HG03565 (cell line): ENCODE data around the gene ADAMTSL4.
"Not testable (repeated sequence)": the region's sequence is repeated elsewhere in the genome, so short reads cannot be mapped to it uniquely, and the experiment has no call there.

Experiments
- ATAC-seq: cut with Tn5 transposase; IDR thresholded peaks from one replicate; pipeline ENCODE4 v1.9.1; 2021; ENCODE audit warnings: mild to moderate bottlenecking, moderate library complexity; ENCODE audit not compliant: unreplicated experiment

Gene ADAMTSL4

DNA sequence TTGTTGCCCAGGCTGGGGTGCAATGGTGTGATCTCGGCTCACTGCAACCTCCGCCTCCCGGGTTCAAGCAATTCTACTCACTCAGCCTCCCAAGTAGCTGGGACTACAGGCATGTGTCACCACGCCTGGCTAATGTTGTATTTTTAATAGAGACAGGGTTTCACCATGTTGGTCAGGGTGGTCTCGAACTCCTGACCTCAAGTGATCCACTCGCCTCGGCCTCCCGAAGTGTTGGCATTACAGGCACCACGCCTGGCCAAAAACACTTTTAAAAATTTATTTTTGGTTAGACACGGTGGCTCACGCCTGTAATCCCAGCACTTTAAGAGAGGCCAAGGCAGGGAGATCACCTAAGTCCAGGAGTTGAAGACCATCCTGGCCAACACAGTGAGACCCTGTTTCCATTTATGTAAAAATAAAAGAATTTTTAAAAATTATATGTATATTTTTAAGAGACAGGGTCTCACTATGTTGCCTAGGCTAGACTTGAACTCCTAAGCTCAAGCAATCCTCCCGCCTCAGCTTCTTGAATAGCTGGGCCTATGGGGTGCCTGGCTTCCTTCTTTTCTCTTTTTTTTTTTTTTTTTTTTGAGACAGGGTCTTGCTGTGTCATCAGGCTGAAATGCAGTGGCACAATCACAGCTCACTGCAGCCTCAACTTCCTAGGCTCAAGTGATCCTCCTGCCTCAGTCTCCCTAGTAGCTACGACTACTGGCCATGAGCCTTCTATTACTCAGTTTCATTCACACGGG lies 16.2 kb downstream of the ADAMTSL4 start:
- not testable (repeated sequence) for ATAC-seq

DNA sequence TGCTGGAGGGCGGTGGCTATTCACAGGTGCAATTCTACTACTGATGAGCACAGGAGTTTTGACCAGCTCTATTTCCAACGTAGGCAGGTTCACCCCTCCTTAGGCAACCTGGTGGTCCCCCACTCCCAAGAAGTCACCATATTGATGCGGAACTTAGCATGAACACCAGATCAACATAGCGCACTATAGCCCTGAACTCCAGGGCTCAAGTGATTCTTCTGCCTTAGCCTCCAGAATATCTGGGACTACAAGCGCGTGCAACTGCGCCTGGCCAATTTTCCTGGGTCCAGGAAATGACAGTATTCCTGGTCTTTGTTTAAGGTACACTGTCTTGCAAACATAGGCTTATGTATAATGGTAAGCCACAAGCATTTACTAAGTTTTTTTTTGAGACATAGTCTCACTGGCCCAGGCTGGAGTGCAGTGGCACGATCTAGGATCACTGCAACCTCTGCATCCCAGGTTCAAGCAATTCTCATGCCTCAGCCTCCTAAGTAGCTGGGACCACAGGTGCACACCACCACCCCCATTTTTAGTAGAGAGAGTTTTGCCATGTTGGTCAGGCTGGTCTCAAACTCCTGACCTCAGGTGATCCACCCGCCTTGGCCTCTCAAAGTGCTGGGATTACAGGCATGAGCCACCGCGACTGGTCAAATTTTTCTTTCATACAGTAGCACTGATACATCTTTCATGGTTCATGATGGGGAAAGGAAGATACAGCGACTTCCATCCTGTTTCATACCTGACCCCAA lies 17.6 kb downstream of the ADAMTSL4 start:
- ATAC-seq: no peak

DNA sequence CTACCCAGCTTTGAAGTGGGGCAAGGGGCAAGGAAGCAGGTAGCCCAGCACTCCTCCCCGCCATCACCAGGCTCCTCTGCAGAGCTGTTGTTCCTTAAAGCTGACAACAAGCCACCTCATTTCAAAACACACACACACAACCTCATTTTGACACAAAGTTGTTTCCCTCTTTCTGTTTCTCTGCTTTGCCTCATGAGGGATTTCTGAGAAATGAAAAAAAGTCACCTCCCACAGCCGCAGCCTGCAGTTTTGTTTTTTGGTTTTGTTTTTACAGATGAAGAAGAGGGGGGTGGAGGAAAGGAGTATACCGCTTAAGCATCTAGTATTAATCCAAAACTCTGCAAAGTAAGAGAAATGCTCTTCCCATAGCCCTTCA lies 18.1 kb downstream of the ADAMTSL4 start:
- ATAC-seq: peak; percentile 35

DNA sequence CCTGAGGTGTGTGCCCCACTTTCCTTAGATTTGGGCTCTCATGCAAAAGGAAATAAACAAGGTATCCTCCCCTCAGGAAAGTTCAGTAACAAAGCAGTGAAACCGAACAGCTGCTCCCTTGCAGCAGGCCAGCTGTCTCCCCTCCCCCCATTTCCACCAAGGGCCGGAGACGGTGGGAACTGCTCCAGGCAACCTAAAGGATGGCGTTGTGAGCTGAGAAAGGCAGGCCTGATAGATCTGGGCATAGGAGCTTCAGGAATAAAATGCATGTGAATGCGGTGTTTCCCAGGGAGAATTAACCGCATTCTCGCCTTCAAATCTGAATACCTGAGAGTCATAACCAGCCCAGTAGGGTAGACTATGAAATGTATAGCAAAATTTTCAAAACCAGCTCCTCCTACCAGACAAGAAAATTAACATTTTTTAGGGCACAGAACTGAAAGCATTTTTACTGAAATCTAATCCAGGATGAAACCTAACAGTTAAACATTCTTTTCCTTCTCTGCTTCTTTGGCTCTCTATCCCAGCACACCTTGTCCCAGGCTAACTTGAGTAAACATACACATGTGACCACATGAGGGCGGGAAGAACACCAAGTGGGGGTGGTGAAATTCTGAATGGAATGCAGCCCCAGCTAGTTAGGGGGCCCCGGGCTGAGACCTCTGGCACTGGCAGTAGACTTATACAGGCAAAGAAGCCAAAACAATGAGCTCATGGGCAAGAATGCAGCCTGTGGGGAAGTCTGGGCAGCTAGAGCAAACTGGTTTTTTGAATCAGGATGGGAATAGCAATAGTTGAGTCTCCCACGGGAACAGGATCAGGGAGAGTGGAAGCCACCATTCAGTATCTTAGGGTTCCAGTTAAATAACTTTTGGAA lies 18.7 kb downstream of the ADAMTSL4 start:
- ATAC-seq: peak; percentile 9

DNA sequence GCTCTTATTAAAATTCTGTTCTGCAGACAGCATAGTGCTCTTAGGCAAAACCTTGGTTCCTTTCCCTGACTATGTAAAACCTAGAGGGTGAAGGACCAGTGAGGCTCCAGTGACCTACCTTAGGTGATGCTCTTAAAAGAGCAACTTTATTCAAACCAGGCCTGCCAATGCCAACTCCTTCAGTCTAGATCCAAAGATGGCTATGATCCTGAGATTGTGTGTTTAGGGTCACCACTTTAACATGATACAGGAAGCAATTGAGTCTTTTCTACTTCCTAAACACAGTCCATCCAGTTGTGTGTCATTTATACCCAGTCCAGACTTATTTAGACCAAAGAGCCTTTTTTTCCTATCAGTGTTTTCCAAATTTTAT lies 19.4 kb downstream of the ADAMTSL4 start:
- ATAC-seq: no peak

DNA sequence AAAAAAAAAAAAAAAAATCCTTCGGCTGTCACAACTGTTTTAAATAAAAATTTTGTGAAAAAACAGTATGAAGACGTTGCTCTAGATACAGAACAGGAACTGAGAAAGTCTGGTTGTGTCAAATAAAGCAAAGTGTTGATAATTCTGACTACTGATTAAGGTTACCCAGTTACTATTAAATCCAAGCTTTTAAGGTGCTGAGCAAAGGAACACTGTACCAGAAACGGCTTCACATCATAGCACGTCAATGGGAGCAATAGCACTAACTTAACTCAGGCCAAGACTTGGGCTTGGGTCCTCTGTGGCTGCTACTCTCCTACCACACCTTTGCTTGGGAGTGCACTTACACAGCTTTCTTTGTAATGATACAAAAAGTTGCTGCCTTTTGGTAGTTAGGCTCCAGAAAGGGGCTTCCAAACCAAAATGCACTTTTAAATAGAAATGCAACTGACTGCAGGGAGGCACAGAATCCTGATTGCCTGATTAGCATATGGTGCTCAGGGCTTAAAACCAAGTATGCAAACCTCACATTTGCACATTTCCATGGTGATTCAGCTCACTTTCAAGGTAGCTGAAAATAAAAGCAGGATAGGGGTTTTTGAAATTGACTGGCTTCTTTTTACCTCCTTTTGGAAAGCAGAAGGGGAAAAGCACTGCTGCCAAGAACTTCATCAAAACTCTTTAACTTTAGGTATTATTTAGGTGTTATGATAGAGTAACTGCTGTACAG lies 23.9 kb downstream of the ADAMTSL4 start:
- no peak for ATAC-seq

DNA sequence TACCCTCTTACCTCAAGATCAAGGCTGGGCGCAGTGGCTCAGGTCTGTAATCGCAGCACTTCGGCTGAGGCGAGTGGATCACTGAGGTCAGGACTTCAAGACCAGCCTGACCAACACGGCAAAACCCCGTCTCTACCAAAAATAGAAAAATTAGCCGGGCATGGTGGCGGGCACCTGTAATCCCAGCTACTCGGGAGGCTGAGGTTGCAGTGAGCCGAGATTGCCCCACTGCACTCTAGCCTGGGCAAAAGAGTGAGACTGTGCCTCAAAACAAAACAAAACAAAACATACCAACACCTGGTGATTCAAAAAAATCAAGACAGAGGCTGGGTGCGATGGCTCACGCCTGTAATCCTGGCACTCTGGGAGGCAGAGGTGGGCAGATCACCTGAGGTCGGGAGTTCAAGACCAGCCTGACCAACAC lies 24.5 kb downstream of the ADAMTSL4 start:
- ATAC-seq: not testable (repeated sequence)

DNA sequence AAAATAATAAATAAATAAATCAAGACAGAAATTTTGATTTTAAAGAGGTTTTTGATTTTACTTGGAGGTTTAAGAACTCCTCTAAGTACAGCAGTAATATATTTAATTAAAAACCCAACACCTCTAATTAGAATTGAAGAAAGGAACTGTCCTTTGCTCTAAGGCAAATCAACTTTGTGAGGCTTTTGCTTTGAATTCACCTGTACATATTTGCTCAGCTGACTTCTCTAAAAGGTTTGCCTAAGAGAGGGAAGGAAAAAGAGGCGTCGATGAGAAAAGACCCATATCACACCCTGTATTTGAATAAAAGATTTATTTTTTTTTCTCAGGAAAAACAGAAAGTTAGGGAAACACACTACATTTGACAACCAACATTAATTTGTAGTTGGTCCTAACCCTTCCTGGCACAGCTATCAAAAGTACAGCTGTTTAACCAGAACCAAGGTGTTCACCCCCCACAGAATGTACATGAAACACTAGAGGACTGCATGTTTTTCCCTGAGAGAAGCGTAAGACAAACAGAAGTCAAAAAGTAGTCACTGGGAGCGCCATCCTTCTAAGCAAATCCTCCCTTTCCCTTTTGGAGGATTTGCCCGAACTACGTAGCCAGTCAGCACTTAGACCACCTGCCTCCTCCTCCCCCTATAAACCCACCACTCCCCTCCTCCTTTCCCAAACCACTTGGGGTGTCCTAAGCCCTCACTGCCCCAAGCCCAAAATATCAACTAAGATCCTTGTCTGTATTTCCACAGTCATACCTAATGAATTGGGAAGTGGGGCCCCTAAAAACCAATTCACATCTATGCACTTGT lies 25.3 kb downstream of the ADAMTSL4 start:
- ATAC-seq: no peak

DNA sequence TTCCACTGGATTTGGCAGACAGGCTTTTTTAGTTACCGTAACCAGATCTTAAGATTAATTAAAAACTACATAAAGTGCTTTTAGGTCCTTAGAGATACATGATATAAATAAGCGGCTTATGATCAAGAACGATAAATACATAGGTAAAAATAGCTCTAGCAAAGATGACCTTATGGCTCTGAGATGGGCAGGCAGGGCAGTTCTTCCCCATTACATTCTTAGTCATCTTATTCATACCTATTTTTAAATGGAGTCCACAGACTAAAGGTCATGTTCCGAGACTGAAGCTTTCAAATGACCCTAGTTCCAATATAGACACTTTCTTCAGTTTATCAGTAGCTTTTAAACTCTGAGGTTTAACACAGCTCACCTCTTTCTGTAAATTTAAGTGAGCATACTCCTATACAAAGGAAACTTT lies 25.9 kb downstream of the ADAMTSL4 start:
- ATAC-seq: no peak

DNA sequence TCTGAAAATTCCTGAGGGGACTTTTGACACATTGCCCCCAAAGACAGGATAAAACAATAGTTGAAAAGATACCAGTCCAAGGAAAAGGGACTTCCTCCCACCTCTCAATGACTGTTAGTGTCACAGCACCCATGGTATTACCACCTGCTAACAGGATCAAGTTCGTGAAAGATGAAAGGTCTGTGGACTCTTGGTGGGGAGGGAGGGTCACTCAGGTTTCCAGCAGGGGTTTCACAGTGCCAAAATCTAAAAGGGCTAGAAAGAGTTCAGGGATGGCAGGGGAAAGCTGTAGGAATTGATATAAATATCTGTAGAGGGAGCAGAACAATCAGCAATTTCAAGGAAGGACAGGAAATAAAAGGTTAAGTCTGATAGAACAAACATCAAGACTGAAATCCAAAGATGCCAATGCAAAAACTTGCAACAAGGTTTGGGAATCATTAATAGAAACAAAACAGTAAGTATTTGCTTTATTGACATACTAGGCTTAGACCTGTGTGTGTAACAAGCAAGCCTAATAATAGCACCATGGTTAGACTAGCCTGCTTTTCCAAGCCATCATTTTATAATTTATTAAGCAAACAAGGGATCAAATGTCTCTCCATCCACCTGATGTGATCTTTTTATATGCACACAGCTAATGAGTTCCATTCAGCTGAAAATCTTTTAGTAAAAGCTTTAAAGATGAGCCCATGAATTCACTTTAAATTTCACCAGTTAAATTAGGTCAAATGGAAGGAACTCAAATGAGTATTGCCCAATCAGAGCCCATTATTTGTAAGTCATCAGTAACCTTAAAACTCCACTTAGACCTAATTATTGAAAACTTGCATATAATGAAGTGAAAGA lies 26.5 kb downstream of the ADAMTSL4 start:
- ATAC-seq: no peak

DNA sequence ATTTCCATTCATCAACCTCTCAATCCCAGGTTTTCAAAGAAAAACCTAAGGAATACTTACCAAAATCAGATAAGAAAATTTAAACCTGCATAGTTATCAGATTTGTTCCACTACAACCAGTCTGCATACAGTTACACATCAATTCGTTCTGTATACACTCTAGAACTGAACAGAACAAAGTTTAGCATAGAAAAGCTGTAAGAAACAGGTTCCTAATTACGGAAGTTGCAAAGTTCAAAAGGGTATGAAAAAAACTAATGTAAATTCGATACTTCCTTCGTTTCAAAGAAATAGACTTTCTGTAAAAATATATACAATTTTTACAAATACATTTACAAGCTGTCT lies 27.1 kb downstream of the ADAMTSL4 start:
- no peak for ATAC-seq

DNA sequence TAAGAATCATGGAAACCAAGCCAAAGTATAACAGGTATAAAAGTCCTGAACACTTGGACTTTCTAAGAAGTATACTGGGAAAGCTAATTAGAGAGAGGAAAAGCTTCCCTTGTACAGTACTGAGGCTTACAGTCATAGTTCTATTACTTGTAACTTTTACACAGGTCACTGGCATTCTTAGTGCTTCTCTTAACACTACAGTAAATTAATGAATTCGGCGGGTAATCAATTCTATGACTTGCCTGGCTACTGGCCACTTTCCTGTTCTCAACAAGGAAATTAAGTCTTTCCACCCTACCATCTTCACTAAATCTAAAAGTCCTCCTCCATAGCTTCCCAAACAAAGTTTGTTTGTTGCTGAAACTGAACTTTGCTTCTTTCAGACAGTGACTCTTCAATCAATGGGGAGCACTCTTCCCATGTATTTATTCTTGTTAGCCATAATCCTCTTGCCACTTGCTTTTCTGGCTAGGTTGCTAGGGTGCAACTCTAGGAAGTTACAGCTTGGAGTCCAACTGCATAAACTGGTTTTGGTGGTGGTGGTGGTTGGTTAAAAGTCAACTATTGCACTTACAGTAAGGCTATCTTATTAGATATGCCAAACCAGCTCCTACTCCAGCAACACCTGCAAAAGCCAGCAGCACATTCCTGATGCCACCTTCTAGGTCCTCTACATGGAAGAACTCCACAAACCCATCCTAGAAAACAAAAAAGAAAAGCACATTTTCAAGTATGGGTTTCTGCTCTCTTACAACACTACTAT lies 27.8 kb downstream of the ADAMTSL4 start:
- no peak for ATAC-seq

DNA sequence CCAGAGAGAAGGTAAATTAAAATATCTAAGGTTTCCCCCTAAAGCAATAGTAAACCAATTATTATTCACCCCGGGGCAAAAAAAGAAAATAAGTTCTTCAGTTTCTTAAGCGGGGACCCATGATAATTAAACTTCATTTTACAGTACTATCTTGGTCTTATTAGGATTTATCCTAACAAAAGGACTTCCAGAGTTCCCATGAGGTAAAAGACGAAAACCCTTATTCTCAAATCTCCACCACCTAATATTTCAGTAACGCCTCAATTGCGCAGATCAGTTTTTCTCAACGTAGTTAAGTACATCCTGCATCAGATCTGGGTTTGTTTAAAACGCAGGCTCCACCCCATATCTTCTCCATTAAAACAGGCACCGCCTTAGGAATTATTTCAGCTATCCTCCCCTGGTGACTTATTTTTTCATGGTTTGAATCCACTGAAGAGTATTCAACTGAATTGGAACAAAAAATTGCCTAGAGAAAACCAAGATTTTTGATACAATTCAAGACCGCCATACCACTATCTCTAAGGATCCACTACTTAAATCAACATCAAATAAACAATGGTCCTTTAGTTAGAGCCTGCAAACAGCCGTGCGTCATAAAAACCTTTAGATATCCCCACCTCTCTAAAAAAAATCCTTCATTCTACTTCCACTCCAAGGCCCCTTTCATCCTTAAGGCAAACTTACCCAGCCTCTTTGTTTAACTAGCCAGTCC lies 28.5 kb downstream of the ADAMTSL4 start:
- no peak for ATAC-seq

DNA sequence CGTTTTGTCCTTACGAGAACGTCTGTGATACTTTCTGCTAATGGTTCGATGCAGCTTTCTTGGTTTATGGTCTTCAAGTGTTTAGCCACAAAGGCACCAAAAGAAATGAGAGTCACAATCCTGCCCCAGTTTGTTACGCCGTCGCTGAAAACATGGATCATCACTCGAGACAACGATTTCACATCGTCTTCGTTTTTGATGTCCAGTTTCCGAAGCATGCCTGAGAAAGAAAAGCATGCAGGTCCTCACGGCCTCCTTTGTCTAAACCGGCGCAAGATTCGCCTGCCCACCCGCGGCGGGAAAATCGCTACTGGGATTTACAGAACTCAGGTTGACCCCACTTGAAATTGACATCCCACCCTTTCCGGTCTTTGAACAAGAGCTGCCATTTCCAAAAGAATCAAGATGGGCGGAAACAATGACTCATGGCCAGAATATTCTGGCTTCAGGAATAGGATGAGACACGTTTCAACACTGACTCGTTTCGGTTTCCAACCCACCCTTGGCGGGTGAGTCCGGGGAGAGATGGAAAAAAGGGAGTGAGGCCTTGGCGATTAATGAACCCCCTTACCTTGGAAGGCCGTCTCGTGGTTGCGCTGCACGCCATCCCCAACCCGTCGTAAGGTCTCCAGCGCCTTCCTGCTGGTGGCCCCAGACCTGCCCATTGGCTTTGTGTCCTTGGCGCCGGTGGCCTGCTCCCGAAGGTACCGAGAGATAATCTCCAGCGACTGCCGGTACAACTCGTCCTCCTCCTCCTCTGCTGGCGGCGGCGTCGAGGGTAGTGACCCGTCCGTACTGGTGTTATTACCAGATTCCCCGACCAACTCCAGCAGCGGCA lies 29.3 kb downstream of the ADAMTSL4 start:
- ATAC-seq: no peak

DNA sequence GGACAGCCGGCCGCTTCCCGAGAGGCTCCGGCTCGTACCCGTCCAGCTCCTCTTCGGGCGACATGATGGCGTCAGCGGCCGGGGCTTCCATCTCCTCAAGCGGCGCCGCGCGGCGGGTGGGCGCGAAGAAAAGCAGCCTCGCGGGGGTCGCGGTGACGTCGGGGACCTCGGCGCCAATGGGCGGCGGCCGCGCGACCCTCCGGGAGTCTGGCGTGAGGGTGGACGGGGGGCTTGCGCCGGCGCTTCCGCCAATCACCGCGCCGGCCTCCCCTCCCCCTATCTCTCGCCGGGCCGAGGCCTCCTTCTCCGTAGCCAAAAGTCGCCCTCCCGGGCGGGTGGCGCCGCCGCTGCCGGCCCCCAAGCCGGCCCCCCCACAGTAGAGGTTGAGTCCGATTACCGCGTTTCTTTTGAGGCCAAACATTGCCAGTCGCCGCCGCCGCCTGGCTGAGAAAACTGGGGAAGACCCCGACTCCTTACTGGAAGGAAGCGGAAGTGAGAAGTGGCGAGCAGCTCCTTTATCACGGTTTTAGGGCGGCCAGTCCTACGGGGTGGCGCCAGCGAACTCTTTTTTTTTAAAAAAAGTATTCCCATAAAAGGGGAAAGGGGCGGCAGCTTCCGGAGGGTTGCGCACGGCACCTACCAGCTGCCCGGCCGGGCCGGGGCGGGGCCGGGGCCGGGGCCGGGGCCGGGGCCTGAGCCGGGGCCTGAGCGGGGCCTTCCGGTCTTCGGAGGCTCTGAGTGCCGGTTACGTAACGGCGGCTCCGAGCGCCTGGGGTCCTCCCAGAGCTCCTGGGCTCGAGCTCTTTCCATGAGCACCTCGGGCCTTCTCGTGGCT lies 30.1 kb downstream of the ADAMTSL4 start, which contains the start of gene MCL1:
TSS of gene MCL1 (minus strand) at position 501 of the 835 bp plus-strand sequence. CDS start at position 421, 80 bp downstream.
- peak; percentile 80 for ATAC-seq
